SK-N-SH treated with all-trans-retinoic acid at 6 μM for 48 hours (cell line): ENCODE data around the gene IGF2R.
A peak's percentile ranks its signal among the peaks of the same experiment; 100 is the strongest.

Source experiments
- ATAC-seq: fragments of 200-7000 bp; cut with Tn5 transposase; 3 replicates; pipeline ENCODE4 v1.9.1; 2020; ENCODE audit warnings: mild to moderate bottlenecking, moderate library complexity
- ARNTL ChIP-seq: fragments of 450-650 bp; formaldehyde crosslinking; IDR thresholded peaks from 2 replicates; pipeline ENCODE4 v1.5.0; 2020; ENCODE audit warnings: low read depth, mild to moderate bottlenecking, moderate library complexity, borderline replicate concordance
- CSDC2 ChIP-seq: fragments of 250-450 bp; sonication (Bioruptor Pico); IDR thresholded peaks from 2 replicates; pipeline ENCODE4 v1.5.0; 2020; ENCODE audit warnings: mild to moderate bottlenecking, moderate library complexity
- ESRRG ChIP-seq: fragments of 250-450 bp; sonication (Bioruptor Pico); IDR thresholded peaks from 2 replicates; pipeline ENCODE4 v1.6.1; 2021; ENCODE audit warnings: mild to moderate bottlenecking
- GLIS3 ChIP-seq: fragments of 250-450 bp; sonication (Bioruptor Pico); IDR thresholded peaks from 2 replicates; pipeline ENCODE4 v1.5.0; 2020; ENCODE audit warnings: mild to moderate bottlenecking, moderate library complexity
- ISL1 ChIP-seq: fragments of 250-450 bp; sonication (Bioruptor Pico); IDR thresholded peaks from 2 replicates; pipeline ENCODE4 v2.1.2; 2022; ENCODE audit warnings: mild to moderate bottlenecking, moderate library complexity
- OSR1 ChIP-seq: fragments of 250-450 bp; sonication (Bioruptor Pico); IDR thresholded peaks from 2 replicates; pipeline ENCODE4 v1.8.0; 2022; ENCODE audit warnings: moderate library complexity, mild to moderate bottlenecking, inconsistent platforms
- PATZ1 ChIP-seq: fragments of 250-450 bp; sonication (Bioruptor Pico); IDR thresholded peaks from 2 replicates; pipeline ENCODE4 v1.8.0; 2020; ENCODE audit warnings: mild to moderate bottlenecking, moderate library complexity, borderline replicate concordance
- PPARA ChIP-seq: fragments of 250-450 bp; sonication (Bioruptor Pico); IDR thresholded peaks from 2 replicates; pipeline ENCODE4 v1.5.0; 2020; ENCODE audit warnings: mild to moderate bottlenecking, borderline replicate concordance
- SNAI2 ChIP-seq: fragments of 250-450 bp; sonication (Bioruptor Pico); IDR thresholded peaks from 2 replicates; pipeline ENCODE4 v1.5.0; 2020; ENCODE audit warnings: mild to moderate bottlenecking, moderate library complexity
- TCF4 ChIP-seq: fragments of 250-450 bp; sonication (Bioruptor Pico); IDR thresholded peaks from 2 replicates; pipeline ENCODE4 v1.8.0; 2021; ENCODE audit warnings: mild to moderate bottlenecking, moderate library complexity, borderline replicate concordance
- TOX ChIP-seq: fragments of 250-450 bp; sonication (Bioruptor Pico); IDR thresholded peaks from 2 replicates; pipeline ENCODE4 v1.8.0; 2021; ENCODE audit warnings: mild to moderate bottlenecking, moderate library complexity, borderline replicate concordance
- ZC3H10 ChIP-seq: fragments of 250-450 bp; sonication (Bioruptor Pico); IDR thresholded peaks from 2 replicates; pipeline ENCODE4 v1.5.1; 2021; ENCODE audit warnings: mild to moderate bottlenecking, moderate library complexity
- ZFP3 ChIP-seq: fragments of 250-450 bp; sonication (Bioruptor Pico); IDR thresholded peaks from 2 replicates; pipeline ENCODE4 v1.5.0; 2020; ENCODE audit warnings: mild to moderate bottlenecking, moderate library complexity
- ZFP30 ChIP-seq: fragments of 450-650 bp; formaldehyde crosslinking; IDR thresholded peaks from 2 replicates; pipeline ENCODE4 v1.5.0; 2022; ENCODE audit warnings: mild to moderate bottlenecking, moderate library complexity
- ZNF8 ChIP-seq: fragments of 450-650 bp; formaldehyde crosslinking; IDR thresholded peaks from 2 replicates; pipeline ENCODE4 v1.5.0; 2020; ENCODE audit warnings: mild to moderate bottlenecking, moderate library complexity
- TF ChIP-seq, protein P1 (sequence below): fragments of 250-450 bp; sonication (Bioruptor Pico); IDR thresholded peaks from 2 replicates; pipeline ENCODE4 v1.5.1; 2021; ENCODE audit warnings: mild to moderate bottlenecking, moderate library complexity
- TF ChIP-seq, protein P2 (sequence below): fragments of 250-450 bp; sonication (Bioruptor Pico); IDR thresholded peaks from 2 replicates; pipeline ENCODE4 v1.5.0; 2020; ENCODE audit warnings: mild to moderate bottlenecking, moderate library complexity
- TF ChIP-seq, protein P3 (sequence below): fragments of 250-450 bp; sonication (Bioruptor Pico); IDR thresholded peaks from 2 replicates; pipeline ENCODE4 v1.5.1; 2020; ENCODE audit warnings: low read depth, mild to moderate bottlenecking, moderate library complexity

The IGF2R gene

DNA sequence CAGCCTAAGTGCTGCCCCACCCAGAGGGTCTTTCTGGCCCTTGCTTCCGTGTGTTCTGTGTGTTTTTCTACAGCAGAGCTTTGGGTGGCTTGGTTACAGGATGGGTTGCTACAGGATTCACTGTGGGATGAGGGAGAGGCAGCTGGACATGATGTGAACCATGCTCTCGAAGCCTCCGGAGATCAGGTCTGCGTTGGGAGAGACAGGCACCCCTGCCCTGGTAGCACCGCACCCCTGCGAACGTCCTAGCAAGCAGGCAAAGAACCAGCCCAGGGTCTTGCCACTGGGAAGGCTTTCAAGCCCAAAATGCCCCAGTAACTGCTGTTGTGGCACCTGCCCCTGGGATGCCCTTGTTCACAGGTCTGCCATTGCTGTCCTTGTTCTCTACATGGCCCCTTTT is 66.4 kb downstream of the IGF2R start:
- TF ChIP-seq TOX (CRISPR knock-in tag) (no peak), OSR1 (CRISPR knock-in tag) (no peak), SNAI2 (CRISPR knock-in tag) (no peak), ZFP30 (CRISPR knock-in tag) (no peak), ZC3H10 (CRISPR knock-in tag) (no peak), ZNF8 (CRISPR knock-in tag) (no peak), GLIS3 (no peak), ZFP3 (CRISPR knock-in tag) (no peak), ESRRG (CRISPR knock-in tag) (no peak), ARNTL (no peak), PPARA (CRISPR knock-in tag) (no peak), PATZ1 (CRISPR knock-in tag) (no peak), ISL1 (CRISPR knock-in tag) (no peak)
- TF ChIP-seq, protein P1, sequence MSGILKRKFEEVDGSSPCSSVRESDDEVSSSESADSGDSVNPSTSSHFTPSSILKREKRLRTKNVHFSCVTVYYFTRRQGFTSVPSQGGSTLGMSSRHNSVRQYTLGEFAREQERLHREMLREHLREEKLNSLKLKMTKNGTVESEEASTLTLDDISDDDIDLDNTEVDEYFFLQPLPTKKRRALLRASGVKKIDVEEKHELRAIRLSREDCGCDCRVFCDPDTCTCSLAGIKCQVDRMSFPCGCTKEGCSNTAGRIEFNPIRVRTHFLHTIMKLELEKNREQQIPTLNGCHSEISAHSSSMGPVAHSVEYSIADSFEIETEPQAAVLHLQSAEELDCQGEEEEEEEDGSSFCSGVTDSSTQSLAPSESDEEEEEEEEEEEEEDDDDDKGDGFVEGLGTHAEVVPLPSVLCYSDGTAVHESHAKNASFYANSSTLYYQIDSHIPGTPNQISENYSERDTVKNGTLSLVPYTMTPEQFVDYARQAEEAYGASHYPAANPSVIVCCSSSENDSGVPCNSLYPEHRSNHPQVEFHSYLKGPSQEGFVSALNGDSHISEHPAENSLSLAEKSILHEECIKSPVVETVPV (CRISPR knock-in tag), result no peak
- TF ChIP-seq, protein P2, sequence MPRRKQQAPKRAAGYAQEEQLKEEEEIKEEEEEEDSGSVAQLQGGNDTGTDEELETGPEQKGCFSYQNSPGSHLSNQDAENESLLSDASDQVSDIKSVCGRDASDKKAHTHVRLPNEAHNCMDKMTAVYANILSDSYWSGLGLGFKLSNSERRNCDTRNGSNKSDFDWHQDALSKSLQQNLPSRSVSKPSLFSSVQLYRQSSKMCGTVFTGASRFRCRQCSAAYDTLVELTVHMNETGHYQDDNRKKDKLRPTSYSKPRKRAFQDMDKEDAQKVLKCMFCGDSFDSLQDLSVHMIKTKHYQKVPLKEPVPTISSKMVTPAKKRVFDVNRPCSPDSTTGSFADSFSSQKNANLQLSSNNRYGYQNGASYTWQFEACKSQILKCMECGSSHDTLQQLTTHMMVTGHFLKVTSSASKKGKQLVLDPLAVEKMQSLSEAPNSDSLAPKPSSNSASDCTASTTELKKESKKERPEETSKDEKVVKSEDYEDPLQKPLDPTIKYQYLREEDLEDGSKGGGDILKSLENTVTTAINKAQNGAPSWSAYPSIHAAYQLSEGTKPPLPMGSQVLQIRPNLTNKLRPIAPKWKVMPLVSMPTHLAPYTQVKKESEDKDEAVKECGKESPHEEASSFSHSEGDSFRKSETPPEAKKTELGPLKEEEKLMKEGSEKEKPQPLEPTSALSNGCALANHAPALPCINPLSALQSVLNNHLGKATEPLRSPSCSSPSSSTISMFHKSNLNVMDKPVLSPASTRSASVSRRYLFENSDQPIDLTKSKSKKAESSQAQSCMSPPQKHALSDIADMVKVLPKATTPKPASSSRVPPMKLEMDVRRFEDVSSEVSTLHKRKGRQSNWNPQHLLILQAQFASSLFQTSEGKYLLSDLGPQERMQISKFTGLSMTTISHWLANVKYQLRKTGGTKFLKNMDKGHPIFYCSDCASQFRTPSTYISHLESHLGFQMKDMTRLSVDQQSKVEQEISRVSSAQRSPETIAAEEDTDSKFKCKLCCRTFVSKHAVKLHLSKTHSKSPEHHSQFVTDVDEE (CRISPR knock-in tag), result no peak
- ATAC-seq, result no peak

GRCh38 chr6:160035693-160036330 is 66.9 kb downstream of the IGF2R start:
- peak; percentile 8; the same call in 1 of the 3 replicates for ATAC-seq
- TF ChIP-seq, protein P1 (CRISPR knock-in tag), result no peak

DNA sequence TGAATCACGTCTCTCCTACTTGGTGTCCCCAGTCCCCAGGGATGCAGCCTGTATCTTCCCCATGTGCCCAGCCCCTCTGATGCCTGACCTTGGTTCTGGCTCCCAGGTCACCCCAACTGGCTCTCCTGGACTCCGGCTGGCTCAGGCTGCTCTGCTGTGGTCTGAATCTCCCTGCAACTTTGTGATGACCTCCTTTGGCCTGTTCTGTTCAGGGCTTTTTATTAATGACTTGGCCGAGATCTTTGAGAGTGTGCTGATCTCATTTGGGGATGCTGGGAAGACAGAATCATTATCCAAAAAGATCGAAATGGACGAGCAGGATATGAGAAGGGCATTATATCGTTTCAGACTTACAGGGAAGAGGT is 67.4 kb downstream of the IGF2R start:
- ATAC-seq, result no peak; the same call in 2 of the 3 replicates
- TF ChIP-seq ISL1 (CRISPR knock-in tag), result no peak
- TF ChIP-seq, protein P3, sequence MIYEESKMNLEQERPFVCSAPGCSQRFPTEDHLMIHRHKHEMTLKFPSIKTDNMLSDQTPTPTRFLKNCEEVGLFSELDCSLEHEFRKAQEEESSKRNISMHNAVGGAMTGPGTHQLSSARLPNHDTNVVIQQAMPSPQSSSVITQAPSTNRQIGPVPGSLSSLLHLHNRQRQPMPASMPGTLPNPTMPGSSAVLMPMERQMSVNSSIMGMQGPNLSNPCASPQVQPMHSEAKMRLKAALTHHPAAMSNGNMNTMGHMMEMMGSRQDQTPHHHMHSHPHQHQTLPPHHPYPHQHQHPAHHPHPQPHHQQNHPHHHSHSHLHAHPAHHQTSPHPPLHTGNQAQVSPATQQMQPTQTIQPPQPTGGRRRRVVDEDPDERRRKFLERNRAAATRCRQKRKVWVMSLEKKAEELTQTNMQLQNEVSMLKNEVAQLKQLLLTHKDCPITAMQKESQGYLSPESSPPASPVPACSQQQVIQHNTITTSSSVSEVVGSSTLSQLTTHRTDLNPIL (CRISPR knock-in tag), result no peak
- TF ChIP-seq SNAI2 (CRISPR knock-in tag), result no peak
- no peak for TF ChIP-seq CSDC2 (CRISPR knock-in tag)
- TF ChIP-seq, protein P1 (CRISPR knock-in tag), result no peak
- TF ChIP-seq GLIS3, result no peak
- no peak for TF ChIP-seq ARNTL
- TF ChIP-seq TCF4 (CRISPR knock-in tag), result no peak
- TF ChIP-seq, protein P2 (CRISPR knock-in tag), result no peak
- TF ChIP-seq ZFP30 (CRISPR knock-in tag), result no peak
- TF ChIP-seq, all 23 proteins: peak for 0
